Measurements from ENCODE around the gene TSPAN9.
A peak's percentile ranks its signal among the peaks of the same experiment; 100 is the strongest.

Gene TSPAN9

GRCh38 chr12:3250576-3250975 lies 173.4 kb downstream of the TSPAN9 start:
- no peak for DNase-seq (ENCODE audit: low spot score)

GRCh38 chr12:3251067-3251466 lies 173.9 kb downstream of the TSPAN9 start:
- no peak for DNase-seq (ENCODE audit: low spot score)

GRCh38 chr12:3251691-3252090 lies 174.5 kb downstream of the TSPAN9 start:
- no peak for DNase-seq (ENCODE audit: low spot score)

GRCh38 chr12:3252450-3252891 lies 175.3 kb downstream of the TSPAN9 start:
- DNase-seq (ENCODE audit: low spot score), result peak; percentile 92

- no peak for DNase-seq (ENCODE audit: low spot score)
These were observed 176.6 kb downstream of the TSPAN9 start for GRCh38 chr12:3253682-3254275.

- no peak for DNase-seq (ENCODE audit: low spot score)
These were observed 177.9 kb downstream of the TSPAN9 start for GRCh38 chr12:3255057-3255456.

- no peak for DNase-seq (ENCODE audit: low spot score)
These were observed 179.0 kb downstream of the TSPAN9 start for GRCh38 chr12:3256103-3256631.

- DNase-seq (ENCODE audit: low spot score), result no peak
These were observed 180.2 kb downstream of the TSPAN9 start for GRCh38 chr12:3257411-3257810.

GRCh38 chr12:3259973-3260372 lies 182.8 kb downstream of the TSPAN9 start:
- DNase-seq (ENCODE audit: low spot score), result no peak

- no peak for DNase-seq (ENCODE audit: low spot score)
These were observed 184.7 kb downstream of the TSPAN9 start for GRCh38 chr12:3261782-3262359.

- no peak for DNase-seq (ENCODE audit: low spot score)
These were observed 185.3 kb downstream of the TSPAN9 start for GRCh38 chr12:3262470-3262869.

- no peak for DNase-seq (ENCODE audit: low spot score)
These were observed 186.1 kb downstream of the TSPAN9 start for GRCh38 chr12:3263282-3263681.

GRCh38 chr12:3263939-3264922 lies 187.1 kb downstream of the TSPAN9 start:
- no peak for DNase-seq (ENCODE audit: low spot score)

GRCh38 chr12:3265406-3265805 lies 188.2 kb downstream of the TSPAN9 start:
- no peak for DNase-seq (ENCODE audit: low spot score)

- DNase-seq (ENCODE audit: low spot score), result no peak
These were observed 189.5 kb downstream of the TSPAN9 start for GRCh38 chr12:3266638-3267037.

- no peak for DNase-seq (ENCODE audit: low spot score)
These were observed 190.5 kb downstream of the TSPAN9 start for GRCh38 chr12:3267690-3268089.

- DNase-seq (ENCODE audit: low spot score), result no peak
These were observed 192.4 kb downstream of the TSPAN9 start for GRCh38 chr12:3269594-3269993.

- DNase-seq (ENCODE audit: low spot score), result no peak
These were observed 194.0 kb downstream of the TSPAN9 start for GRCh38 chr12:3271146-3271545.

- DNase-seq (ENCODE audit: low spot score), result no peak
These were observed 194.5 kb downstream of the TSPAN9 start for GRCh38 chr12:3271639-3272038.

- no peak for DNase-seq (ENCODE audit: low spot score)
These were observed 195.8 kb downstream of the TSPAN9 start for GRCh38 chr12:3272958-3273357.

- no peak for DNase-seq (ENCODE audit: low spot score)
These were observed 196.3 kb downstream of the TSPAN9 start for GRCh38 chr12:3273409-3273853.

GRCh38 chr12:3274664-3275063 lies 197.5 kb downstream of the TSPAN9 start:
- no peak for DNase-seq (ENCODE audit: low spot score)

Measured in left forelimb (tissue), 1 donor.